ENCODE measurements around the gene NADK.
A peak's percentile ranks its signal among the peaks of the same experiment; 100 is the strongest.
"Not testable (repeated sequence)": the region's sequence is repeated elsewhere in the genome, so short reads cannot be mapped to it uniquely, and the experiment has no call there.

The NADK gene

DNA sequence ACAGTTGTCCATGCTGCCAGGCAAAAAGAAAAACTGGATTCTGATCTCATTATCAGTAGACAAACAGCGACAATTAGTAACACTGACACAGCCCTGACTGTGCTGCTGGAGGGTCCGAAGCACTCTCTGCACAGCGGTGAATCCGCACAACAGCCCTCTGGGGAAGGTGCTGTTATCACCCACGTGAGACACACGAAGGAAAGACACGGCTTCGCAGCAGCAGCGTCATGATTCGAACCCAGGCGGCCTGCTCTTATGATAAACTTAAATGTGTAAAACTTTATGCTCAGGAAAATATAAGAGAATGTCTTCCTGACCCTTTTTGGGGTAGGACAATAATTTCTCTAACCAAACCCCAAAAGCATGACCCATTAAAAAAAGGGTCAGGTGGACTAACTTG lies 35.7 kb downstream of the NADK start:
- DNase-seq = not testable (repeated sequence)

DNA sequence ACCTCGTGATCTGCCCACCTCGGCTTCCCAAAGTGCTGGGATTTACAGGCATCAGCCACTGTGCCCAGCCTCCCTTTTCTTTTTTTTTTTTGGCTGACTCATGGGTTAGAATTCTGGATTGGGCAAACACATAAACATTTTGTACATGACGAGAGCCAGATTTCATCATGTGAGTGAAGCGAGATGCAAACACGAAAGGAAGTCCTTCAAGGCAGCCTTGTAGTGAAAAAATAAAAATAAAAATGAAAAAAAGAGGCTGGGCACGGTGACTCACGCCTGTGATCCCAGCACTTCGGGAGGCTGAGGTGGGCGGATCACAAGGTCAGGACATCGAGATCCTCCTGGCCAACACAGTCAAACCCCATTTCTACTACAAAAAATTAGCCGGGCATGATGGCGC lies 37.3 kb downstream of the NADK start:
- DNase-seq = not testable (repeated sequence)

DNA sequence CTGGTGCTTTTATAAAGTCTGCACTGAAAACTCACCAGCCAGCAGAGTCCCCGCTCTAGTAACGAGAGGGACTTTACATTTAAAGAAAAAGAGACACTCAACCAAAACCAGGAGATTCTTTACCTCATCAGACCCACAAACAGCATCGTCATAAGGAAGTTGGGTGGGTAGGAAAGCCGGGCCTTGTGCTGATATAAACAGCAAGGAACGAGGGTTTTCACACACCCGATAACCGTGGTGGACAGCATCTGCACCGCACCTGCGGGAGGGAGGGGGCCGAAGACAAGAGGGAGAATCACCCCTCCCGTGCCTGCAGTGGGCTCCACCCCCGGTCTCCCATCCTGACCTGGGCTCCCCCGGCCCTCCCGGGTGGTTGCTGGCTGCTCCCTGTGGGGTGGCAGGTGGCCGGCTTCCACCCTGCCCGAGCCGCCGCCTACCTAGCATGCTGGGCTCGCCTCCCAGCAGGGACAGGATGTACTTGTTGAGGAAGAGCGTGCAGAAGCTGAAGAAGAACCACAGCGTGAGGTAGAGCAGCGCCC lies 39.4 kb downstream of the NADK start:
- not testable (repeated sequence) for DNase-seq

DNA sequence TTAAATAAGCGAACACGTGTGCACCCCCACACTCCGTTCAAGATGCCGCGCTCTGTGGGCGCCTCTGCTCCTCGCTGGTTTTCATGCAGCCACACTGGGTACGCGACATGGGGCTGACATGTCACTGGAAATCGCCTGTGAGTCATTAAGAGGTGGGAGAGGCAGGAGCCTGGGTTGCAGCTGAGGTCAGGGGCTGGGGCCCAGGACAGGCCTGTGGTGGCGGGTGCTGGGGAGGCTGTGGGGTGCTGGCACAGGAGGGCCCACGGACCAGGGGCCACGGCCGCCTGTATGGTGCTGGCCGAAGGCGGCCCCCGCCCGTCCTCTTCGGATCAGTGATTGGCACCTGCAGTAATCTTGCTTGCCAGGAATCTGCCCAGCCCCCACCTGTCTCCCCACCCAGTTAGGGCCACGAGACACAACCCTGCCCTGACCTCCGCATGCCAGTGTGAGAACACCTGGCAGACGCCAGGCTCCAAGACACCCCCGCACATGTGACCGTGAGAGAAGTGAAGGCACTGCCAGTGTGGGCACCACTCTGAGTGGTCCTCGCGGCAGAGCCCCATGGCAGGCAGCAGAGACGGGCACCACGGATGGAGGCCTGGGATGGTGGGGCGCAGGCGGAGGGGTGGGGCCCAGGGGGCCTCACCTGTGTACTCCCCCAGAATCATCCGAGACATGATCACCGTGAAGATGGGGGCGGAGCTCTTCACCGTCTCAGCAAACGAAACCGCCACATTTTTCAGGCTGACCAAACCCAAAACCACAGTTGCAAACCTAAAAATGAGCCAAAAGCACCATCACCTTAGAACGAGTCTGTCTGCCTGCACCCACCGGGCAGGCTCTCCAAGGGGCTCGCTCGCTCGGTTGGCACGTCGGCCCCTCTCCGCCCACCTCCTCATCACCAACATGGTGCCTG lies 40.3 kb downstream of the NADK start:
- not testable (repeated sequence) for DNase-seq

DNA sequence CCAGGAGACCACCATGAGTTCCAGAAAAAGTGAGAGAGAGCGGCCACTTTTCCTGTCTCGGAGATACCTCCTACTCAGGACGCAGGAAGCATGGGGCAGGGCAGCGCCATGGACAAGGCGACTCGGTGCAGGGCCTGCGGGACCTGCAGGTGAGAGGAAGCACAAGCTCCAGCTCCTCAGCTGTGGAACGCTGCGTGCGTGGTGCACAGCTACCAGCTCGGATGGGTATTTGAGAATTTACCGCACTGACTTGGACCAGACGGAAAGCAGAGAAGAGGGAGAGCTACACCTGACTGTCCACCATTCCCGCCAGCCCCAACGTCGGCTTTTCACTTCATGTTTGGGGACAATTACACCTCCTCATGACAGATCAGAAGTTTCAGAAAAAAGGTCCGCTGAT lies 45.9 kb downstream of the NADK start:
- DNase-seq = no peak

DNA sequence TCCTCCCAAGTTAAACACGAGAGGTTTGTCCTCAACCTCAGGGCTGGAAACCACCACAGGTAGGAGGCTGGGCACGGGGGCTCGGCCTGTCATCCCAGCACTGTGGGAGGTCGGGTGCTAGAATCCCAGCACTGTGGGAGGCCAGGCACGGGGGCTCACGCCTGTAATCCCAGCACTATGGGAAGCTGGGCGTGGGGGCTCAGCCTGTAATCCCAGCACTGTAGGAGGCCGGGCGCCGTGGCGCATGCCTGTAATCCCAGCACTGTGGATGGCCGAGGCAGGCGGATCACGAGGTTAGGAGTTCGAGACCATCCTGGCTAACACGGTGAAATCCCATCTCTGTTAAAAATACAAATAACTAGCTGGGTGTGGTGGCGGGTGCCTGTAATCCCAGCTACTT lies 47.4 kb downstream of the NADK start:
- no peak for DNase-seq

DNA sequence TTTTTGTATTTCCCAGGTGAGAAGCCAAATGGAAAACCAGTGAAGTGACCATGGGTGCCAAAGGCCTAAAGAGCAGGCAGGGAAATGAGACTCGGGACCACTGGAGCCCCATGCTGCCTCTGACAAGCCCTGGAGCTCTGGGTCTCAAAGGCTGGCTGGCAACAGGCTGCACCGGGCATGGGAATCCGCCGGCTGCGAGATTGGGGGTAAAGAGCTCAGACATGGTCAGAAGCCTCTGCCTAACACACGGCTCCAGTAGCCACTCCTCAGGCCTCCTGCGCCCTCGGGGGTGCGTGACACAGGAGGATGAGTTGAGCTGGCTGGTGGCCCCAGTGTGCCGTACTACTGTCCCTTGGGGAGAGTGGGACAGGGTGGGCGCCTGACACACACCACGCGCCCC lies 48.0 kb downstream of the NADK start:
- DNase-seq = not testable (repeated sequence)

DNA sequence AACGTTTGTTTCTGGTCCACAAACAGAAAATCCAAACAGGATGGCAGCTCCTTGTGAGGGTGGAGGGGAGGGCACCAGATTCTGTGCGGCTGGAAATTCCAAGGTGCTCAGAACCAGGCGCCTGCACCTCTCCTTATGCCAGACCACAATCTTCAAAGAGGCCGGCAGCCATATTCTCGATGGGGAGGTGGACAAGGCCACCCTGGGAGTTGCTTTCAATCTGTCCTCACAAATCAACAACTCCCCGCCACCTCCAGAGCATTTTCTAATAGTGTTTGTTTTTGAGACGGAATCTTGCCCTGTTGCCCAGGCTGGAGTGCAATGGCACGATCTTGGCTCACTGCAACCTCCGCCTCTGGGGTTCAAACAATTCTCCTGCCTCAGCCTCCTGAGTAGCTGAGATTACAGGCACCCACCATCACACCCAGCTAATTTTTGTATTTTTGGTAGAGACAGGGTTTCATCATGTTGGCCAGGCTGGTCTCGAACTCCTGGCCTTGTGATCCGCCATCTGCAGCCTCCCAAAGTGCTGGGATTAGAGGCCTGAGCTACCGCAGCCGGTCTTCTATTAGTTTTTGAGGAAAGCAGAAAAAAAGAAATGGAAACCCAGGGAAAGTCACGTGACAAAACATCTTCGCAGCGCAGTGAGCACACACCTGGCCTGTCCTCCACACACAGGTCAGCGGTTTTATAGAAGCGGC lies 49.0 kb downstream of the NADK start:
- not testable (repeated sequence) for DNase-seq

DNA sequence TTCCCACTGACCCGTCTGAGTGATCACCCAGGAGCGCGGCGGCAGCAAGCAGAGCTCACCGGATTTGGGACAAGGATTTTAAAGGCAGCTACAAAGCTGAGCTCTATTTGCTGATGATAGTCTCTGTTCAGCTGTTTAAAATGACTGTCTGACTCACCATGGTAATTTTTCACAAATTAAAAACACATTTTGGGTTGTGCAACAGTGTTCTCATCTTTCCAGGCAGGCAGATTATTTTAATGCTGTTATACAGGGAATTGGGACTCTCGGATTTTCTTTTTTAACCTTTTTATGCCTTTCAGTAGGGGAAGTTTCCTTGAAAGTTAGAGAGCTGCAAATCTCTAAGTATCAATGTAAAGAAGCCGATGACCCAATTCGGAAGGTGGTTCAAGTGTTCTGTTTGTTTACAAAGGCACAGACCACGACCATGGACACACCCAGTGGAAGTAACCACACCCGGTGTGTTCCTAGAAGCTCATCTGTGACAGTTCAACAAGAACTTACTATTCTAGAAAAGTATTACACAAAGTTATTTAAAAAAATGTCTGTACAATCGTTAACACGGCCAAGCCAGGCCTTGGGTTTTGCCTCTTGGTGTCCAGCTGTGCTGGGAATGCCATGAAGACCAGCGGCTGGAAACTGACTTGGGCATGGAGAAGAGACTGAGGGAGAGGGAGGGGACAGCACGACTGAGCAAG lies 49.8 kb downstream of the NADK start:
- peak; percentile 42 for DNase-seq

DNA sequence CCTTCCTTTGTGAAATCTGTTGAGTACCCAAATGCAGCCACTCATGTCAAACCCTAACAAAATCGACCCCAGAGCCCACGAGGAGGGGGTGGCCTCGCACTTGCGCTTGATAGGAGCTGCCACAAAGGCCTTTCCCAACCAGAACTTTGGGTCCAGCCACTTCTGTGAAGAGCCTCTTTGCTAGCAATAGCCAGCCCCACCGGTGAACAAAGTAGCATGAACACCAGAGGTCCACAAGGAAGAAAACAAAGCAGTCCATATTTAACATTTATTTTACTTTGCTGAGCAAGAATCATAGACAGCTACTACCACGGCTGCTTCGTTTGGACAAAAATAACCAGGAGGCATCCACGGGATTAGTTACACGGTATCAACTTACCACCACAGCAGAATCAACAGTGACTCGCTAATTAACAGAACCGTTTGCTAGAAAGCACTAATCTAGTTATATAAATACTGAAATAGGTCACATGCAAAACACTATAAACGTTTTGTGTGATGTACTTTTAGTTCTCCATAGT lies 51.1 kb downstream of the NADK start:
- not testable (repeated sequence) for DNase-seq

DNA sequence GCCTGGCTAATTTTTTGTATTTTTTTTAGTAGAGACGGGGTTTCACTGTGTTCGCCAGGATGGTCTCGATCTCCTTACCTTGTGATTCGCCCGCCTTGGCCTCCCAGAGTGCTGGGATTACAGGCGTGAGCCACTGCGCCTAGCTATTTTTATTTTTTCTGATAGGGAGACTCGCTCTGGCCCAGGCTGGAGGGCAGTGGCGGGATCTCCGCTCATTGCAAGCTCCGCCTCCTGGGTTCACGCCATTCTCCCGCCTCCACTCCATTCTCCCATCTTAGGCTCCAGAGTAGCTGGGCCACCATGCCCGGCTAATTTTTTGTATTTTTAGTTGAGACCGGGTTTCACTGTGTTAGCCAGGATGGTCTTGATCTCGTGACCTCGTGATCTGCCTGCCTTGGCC lies 52.2 kb downstream of the NADK start:
- not testable (repeated sequence) for DNase-seq

DNA sequence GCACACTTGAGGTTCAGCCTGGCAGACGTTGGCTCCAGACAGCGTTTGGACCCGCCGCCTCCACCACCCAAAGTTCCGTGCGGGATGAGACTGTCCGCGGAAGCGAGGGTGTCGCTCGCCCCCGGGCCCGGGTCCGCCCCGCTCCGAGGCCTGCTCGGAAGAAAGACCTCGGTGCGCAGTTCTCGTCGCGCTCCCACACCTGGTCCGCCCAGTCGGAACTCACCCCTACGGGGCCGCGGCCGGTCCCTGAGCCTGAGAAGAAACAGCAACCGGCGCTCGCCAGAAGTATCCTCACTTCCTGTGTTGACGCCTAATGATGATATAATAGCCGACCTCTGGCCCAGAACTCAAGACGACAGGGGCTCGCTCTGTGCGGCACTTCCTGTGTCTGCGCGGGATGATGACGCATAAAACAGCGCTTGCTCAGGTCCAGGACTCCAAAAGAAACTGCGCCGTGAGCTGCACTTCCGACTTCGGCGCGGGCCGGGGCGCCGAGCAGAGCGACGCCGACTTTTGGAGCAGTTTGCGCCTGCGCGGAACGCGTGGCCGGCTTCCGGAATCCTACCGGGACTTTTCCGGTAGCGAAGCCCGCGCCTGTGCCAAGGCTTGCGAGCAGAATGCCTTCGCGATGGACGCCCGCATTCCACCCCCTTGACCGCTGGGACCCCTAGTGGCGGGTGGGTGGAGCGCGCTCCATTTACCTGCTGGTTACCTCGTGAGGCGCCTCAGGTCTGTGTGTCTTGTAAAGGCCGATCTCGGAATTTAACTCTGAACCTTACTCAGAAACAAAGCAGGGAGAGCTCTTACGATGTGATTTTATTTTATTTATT lies 54.0 kb downstream of the NADK start, which contains the start of gene CDK11A:
Gene CDK11A (minus strand): TSS at position 323 of the 830 bp plus-strand sequence. CDS start 1,539 bp downstream, outside the sequence.
- DNase-seq = peak; percentile 99

DNA sequence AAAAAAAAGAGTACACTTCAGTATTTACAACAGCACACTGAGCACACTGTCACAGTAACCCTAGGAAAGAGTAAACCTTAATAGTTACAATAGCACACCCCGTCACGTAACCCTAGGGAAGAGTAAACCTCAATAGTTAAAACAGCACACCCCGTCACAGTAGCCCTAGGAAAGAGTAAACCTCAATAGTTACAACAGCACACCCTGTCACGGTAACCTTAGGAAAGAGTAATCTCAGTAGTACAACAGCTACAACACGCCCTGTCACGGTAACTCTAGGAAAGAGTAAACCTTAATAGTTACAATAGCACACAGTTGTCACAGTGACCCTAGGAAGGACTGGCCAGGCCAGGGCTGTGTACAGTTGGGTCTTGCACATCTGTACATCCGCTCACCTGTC lies 57.1 kb downstream of the NADK start:
- DNase-seq = no peak

DNA sequence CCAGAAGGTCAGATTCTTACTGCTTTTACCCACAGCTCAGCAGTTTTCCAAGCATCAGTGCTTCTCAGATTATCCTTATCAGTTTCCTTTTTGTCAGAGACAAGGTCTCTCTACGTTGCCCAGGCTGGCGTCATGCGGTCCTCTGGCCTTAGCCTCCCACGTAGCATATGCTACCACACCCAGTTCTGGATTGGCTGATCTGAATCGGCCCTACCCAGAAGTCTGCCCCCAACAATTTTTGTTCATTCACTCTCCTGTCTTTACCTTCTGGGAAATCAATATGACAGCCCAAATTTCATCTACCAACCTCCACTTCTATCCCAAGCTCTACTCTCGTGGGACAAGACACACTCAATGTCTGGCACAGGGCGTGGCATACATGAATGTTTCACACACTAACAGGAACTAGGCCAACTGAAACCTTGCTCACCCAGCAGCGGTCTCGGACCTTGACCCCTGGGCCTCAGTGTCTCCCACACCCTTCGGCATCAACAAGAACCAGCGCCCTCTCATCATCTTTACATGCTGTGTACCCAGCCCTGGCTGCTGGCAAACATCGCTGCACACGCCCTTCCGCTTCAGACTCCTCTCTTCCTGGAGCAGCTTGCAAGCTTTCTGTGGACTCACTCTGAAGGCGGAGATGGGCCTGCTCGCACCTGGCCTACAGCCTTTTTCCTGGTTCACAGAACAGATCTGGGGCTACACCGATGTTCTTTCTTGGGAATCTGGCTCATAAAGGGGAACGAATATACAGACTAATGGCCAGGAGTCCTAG lies 63.0 kb downstream of the NADK start:
- DNase-seq = peak; percentile 88

DNA sequence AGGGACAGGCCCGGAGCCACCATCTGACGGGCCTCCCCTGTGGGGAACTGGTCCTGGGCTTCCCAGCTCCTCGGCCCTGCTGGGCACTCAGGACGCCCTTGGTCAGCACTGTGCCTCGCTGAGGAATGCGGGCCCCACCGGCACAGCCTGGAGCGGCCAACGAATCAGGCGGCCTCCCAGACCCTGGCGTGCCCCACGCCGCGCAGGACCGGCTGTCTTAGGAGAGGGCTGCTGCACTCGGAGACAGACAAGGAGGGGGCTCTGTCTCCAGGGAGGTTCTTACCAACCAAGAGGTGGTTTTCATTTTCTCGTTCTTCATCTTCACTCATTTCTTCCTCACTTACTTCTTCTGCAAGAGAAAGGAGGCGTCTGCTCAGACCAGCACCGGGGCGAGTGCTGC lies 70.4 kb downstream of the NADK start:
- DNase-seq = not testable (repeated sequence)

DNA sequence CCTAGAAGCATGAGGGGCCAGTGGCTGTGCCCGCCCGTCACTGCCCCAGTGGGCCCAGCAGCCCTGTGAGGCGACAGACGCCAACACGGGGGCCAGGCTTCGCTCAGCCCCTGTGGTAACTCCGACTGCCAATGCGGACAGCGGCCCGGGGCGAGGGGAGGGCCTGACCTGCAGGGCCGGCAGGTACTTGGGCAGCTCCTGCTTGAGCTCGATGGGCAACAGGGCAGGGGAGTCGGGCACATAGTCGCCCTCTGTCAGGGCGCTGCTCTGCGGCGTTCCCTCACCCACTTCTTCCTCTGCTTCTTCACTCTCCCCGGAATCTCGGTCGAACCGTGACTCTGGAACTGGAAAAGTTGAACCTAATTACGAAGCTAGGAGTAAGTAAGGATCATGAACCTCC lies 71.0 kb downstream of the NADK start:
- not testable (repeated sequence) for DNase-seq

DNA sequence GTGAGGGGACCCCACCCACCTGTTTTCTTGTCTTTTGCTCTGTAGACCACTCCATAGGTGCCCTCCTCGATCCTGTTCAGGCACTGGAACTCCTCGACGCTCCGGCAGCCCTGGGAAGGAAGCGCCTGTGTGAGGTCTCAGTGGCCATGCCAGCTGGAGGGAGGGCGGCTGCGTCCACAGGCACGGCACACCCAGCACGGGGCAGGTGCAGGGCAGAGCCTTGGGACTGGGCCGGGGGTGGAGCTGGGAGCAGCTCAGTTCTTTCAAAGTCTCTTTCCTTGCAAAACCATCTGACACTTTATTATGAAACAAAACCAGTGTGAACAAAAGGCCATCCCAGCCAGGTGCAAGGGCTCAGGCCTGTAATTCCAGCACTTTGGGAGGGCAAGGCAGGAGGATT lies 72.6 kb downstream of the NADK start:
- DNase-seq = not testable (repeated sequence)

DNA sequence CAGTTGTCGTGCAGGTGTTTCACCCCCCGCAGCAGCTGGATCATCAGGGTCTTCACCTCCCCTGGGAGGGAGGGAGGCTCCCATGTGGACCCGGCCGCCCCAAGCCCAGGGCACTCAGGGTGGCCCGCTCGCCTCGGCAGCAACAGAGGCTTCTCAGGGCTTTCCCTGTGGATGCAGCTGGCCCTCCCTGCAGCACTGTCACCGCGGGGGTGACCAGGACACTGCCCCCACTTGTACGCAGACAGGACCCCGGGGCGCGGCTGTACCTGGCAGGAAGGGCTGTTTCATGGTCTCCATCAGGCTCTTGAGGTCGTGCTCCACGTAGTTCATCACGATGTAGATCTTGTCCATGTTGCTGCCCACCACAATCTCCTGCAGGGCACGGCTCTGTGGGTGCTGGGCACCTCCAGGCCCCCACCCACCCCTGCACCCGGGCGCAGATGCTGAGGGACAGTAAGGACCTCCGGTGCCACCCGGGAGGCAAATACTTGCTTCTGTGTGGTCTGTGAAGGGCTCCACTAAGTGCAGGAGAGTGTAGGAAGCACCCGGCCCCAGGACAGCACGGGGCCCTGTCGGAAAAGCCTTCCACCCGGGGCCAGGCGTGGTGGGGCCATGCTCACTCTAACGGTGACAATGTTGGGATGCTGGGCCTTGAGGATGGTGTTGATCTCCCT lies 73.8 kb downstream of the NADK start:
- DNase-seq = not testable (repeated sequence)

DNA sequence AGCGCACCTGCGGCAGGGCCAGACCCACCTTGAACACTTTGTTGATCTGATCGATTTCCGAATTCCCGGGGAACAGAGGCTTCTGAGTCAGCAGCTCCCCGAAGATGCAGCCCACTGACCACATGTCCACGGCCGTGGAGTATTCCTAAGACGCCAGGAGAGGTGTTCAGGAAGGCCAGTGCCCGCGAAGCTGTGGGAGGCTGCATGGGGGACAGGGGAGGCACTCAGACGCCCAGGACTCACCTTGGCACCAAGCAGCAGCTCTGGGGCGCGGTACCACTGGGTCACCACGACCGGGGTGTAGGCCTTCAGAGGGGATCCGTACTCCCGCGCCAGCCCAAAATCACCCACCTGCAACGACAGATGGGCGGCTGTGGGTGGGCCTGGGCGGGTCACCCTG lies 74.5 kb downstream of the NADK start:
- no peak for DNase-seq

DNA sequence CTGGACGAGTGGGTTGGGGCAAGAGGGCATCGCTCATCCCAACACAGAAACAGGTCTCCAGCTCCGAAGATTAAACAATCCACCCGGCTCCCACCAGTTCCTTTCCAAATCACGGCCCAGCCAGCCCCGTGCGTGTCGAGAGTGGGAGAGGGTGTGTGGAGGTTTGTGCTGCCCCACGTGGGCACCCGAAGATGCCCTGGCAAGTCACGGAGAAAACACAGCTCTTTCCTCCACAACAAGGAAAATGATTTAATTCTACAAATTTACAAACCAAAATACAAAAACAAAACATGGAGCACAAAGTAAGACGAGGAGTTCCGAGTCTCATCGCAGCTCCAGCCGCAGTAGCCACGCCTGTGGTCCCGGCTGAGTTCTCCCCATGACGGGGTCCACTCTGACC lies 75.8 kb downstream of the NADK start:
- not testable (repeated sequence) for DNase-seq

Data from OCI-M1 (cell line).